ENCODE results near the gene BCL3. TPM values are rescaled to one million over a fixed set of nuclear protein-coding genes. Genes with fewer than 3 reads are reported as not detected.
A peak's percentile ranks its signal among the peaks of the same experiment; 100 is the strongest.

Gene BCL3
- total RNA-seq, 1 donor from 2014 or later: 1.9 TPM

GRCh38 chr19:44792281-44792680, 43.8 kb downstream of the BCL3 start:
- H3K4me1 Mint-ChIP-seq (ENCODE audit: unreplicated experiment): peaks cover 17% of the 10 kb centered on the region
- DNase-seq (ENCODE audit: low spot score): no peak
- peaks cover 6% of the 10 kb centered on the region for H3K27me3 Mint-ChIP-seq (ENCODE audit: unreplicated experiment)
- no peak overlapping the region for H3K27ac Mint-ChIP-seq (ENCODE audit: unreplicated experiment)
- no peaks in the 10 kb centered on the region for H3K36me3 Mint-ChIP-seq (ENCODE audit: low read depth, unreplicated experiment)
- no peaks in the 10 kb centered on the region for H3K9me3 Mint-ChIP-seq (ENCODE audit: unreplicated experiment)
- TF ChIP-seq CTCF (IDR thresholded peaks at IDR 0.05; ENCODE audit: unreplicated experiment): no peak
- no peak overlapping the region for H3K4me3 Mint-ChIP-seq (ENCODE audit: unreplicated experiment)

- Mint-ChIP-seq H3K4me1 (ENCODE audit: unreplicated experiment) (peaks cover 19% of the 10 kb centered on the region), H3K36me3 (ENCODE audit: low read depth, unreplicated experiment) (no peaks in the 10 kb centered on the region), H3K4me3 (ENCODE audit: unreplicated experiment) (no peak overlapping the region), H3K27ac (ENCODE audit: unreplicated experiment) (no peak overlapping the region), H3K27me3 (ENCODE audit: unreplicated experiment) (peaks cover 13% of the 10 kb centered on the region), H3K9me3 (ENCODE audit: unreplicated experiment) (no peaks in the 10 kb centered on the region)
- no peak for DNase-seq (ENCODE audit: low spot score)
- TF ChIP-seq CTCF (IDR thresholded peaks at IDR 0.05; ENCODE audit: unreplicated experiment): no peak
Measured at GRCh38 chr19:44794610-44795009, 46.1 kb downstream of the BCL3 start.

GRCh38 chr19:44795398-44795987, 47.0 kb downstream of the BCL3 start:
- Mint-ChIP-seq H3K27me3 (ENCODE audit: unreplicated experiment) (peaks cover 13% of the 10 kb centered on the region), H3K36me3 (ENCODE audit: low read depth, unreplicated experiment) (no peaks in the 10 kb centered on the region), H3K27ac (ENCODE audit: unreplicated experiment) (no peak overlapping the region), H3K4me3 (ENCODE audit: unreplicated experiment) (peak overlapping the region; percentile 12), H3K4me1 (ENCODE audit: unreplicated experiment) (peaks cover 19% of the 10 kb centered on the region), H3K9me3 (ENCODE audit: unreplicated experiment) (no peaks in the 10 kb centered on the region)
- no peak for DNase-seq (ENCODE audit: low spot score)
- TF ChIP-seq CTCF (IDR thresholded peaks at IDR 0.05; ENCODE audit: unreplicated experiment): no peak

- peaks cover 19% of the 10 kb centered on the region for H3K4me1 Mint-ChIP-seq (ENCODE audit: unreplicated experiment)
- TF ChIP-seq CTCF (IDR thresholded peaks at IDR 0.05; ENCODE audit: unreplicated experiment): no peak
Measured at GRCh38 chr19:44796701-44797115, 48.2 kb downstream of the BCL3 start.

GRCh38 chr19:44799627-44800346, 51.3 kb downstream of the BCL3 start:
- Mint-ChIP-seq H3K9me3 (ENCODE audit: unreplicated experiment) (no peaks in the 10 kb centered on the region), H3K27ac (ENCODE audit: unreplicated experiment) (no peak overlapping the region), H3K27me3 (ENCODE audit: unreplicated experiment) (peaks cover 11% of the 10 kb centered on the region), H3K36me3 (ENCODE audit: low read depth, unreplicated experiment) (no peaks in the 10 kb centered on the region), H3K4me3 (ENCODE audit: unreplicated experiment) (no peak overlapping the region), H3K4me1 (ENCODE audit: unreplicated experiment) (peaks cover 15% of the 10 kb centered on the region)
- TF ChIP-seq CTCF (IDR thresholded peaks at IDR 0.05; ENCODE audit: unreplicated experiment): no peak
- DNase-seq (ENCODE audit: low spot score): no peak

More at GRCh38 chr19:44796701-44797115, 48.2 kb downstream of the BCL3 start:
- Mint-ChIP-seq H3K27ac (ENCODE audit: unreplicated experiment) (peak overlapping the region; percentile 91), H3K9me3 (ENCODE audit: unreplicated experiment) (no peaks in the 10 kb centered on the region), H3K4me3 (ENCODE audit: unreplicated experiment) (peak overlapping the region; percentile 54), H3K27me3 (ENCODE audit: unreplicated experiment) (peaks cover 13% of the 10 kb centered on the region), H3K36me3 (ENCODE audit: low read depth, unreplicated experiment) (no peaks in the 10 kb centered on the region)
- DNase-seq (ENCODE audit: low spot score): peak; percentile 69

Measured in endothelial cell (in vitro differentiated cells).